Stimulated activated CD8-positive, alpha-beta memory T cell treated with anti-CD3 and anti-CD28 coated beads, Interleukin-12 subunit alpha, Interleukin-12 subunit beta, amount 100 ng/mL, for 24 hours (primary cell): Measurements from ENCODE around the gene UGT1A10.
"Not testable (repeated sequence)": the region's sequence is repeated elsewhere in the genome, so short reads cannot be mapped to it uniquely, and the experiment has no call there.

Experiments used
- DNase-seq: peaks from one replicate; pipeline ENCODE4 v3.0.0-alpha.2; 2020; ENCODE audit errors: extremely low read depth

Gene UGT1A10

GRCh38 chr2:233692648-233693047, 56.4 kb downstream of the UGT1A10 start, which contains the start of gene UGT1A6:
UGT1A6 (plus strand) TSS chr2:233692890; CDS start chr2:233693005, 115 bp downstream.
- DNase-seq, result no peak

GRCh38 chr2:233693963-233694362, 57.7 kb downstream of the UGT1A10 start:
- no peak for DNase-seq

GRCh38 chr2:233698740-233699139, 62.5 kb downstream of the UGT1A10 start:
- no peak for DNase-seq

DNA sequence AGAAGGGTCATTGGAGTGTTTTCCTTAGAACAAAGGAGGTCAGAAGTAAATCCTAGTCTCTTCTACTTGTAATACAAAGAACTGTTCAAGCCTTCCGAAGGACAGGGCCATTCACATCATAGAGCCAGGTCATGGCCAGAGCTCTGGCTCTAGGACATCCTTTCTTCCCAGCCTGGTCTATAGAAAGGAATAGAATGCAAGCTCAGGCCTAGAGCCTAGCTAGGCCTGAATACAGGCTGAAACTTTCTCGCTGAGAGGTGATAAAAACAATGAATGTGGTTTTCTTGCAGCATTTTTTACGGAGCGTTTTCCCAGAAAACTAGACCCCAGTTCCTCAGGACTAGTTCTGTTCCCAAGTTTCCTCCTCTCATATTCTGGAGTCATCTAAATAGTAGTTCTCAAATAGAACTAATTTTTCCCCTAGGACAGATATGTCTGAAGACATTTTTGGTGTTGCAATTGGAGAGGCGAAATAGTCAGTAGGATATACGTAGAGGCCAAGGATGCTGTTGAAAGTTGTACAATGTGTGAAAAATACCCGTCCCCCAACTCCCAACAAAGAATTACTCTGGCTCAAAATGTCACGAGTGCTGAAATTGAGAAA, 63.3 kb downstream of the UGT1A10 start:
- DNase-seq, result no peak

DNA sequence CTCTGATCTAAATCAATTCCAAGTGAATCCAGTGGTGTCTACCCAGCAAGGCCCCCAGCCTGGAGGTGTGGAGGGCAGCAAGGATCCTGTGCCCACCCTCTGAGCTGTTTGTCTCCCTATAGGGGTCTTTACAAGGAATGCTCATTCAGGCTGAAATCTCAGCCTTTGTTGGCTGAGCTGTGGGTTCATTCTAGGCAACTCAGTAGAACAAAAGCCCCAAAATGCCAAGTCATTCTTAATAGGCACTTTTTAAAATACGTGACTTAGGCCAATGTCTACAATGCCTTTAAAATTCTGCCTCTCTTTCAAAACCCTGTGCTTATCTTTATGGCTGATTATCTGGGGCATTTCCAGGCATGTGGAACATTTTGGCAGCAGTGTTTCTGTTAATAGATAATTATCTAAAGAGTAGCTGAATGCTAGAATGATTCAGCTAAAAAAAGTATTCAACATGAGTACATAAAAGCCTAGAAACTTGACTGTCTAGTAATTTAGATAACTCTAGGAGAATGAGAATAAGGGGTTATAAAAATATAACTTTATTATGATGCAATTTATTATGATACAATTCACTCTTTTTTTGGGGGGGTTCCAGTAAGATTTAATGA, 63.9 kb downstream of the UGT1A10 start:
- no peak for DNase-seq

DNA sequence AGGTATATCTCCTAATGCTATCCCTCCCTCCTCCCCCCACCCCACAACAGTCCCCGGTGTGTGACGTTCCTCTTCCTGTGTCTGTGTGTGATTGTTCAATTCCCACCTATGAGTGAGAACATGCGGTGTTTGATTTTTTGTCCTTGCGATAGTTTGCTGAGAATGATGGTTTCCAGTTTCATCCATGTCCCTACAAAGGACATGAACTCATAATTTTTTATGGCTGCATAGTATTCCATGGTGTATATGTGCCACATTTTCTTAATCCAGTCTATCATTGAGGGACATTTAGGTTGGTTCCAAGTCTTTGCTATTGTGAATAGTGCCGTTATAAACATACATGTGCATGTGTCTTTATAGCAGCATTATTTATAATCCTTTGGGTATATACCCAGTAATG, 64.6 kb downstream of the UGT1A10 start:
- not testable (repeated sequence) for DNase-seq

GRCh38 chr2:233702238-233702637, 66.0 kb downstream of the UGT1A10 start:
- no peak for DNase-seq

DNA sequence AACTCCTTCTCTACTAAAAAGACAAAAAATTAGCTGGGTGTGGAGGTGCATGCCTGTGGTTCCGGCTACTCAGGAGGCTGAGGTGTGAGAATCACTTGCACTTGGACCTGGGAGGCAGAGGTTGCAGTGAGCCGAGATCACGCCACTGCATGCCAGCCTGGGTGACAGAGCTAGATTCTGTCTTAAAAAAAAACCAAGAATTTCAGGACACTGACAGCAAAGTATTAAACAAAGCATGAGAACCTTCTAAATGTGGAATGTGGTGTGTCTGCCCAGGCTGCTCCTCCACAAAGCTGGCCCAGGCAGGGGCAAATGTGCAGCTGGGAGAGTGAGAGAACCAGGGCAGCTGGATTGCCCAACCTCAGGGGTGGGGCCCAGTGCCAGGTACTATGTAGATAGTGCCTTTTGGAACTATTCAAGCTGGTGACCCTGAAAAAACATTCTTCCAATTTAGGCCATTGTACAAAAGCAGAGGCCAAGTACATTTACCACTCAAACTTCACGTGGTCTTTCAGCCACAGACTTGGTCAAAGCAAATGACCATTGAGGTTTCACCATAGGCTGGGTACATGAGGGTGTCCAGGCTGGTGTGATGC, 69.8 kb downstream of the UGT1A10 start:
- no peak for DNase-seq

GRCh38 chr2:233706720-233707119, 70.5 kb downstream of the UGT1A10 start:
- no peak for DNase-seq

GRCh38 chr2:233707940-233708644, 71.8 kb downstream of the UGT1A10 start:
- no peak for DNase-seq

DNA sequence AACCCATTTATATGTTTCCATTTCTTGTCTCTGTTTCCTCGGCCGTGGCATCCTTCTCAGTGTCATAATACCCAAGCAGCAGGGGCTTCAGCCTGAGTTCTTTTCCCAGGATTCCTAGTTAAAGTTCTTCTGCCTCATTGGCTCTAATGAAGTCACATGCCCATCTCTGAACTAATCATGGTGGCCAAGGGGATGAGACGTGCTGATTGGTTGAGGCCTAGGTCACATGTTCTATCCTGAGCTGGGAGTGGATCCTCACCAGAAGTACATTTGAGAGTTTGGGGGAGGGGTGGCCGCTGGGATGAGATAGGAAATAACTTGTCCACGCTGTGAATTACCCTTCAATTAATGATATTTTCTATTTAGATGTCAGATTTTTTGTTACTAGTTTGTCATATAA, 72.7 kb downstream of the UGT1A10 start:
- DNase-seq, result no peak

GRCh38 chr2:233711312-233712008, 75.2 kb downstream of the UGT1A10 start:
- DNase-seq, result peak; percentile 19

GRCh38 chr2:233712611-233713261, 76.5 kb downstream of the UGT1A10 start, which contains the start of gene UGT1A5:
UGT1A5 (plus strand) TSS chr2:233712907; CDS start chr2:233712992, 85 bp downstream.
- DNase-seq, result no peak

GRCh38 chr2:233713262-233713615, 77.0 kb downstream of the UGT1A10 start:
- no peak for DNase-seq

DNA sequence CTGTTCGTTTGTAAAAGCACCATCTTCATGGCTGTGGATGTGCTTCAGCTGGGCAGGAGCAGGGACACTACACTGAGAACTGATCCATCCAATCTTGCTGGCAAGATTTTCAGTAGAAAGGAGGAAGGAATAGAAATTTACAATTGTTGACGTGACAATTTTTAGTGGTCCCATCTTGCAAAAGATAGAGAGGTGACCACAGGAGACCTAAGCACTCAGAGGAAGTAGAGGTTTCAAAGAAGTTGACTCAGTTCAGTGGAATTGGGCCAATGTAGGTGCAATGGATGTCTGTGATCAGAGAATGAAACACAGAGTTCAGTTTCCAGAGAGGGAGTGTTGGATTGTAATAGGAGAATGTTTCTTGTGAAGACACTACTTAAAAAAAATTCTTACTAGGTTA, 77.9 kb downstream of the UGT1A10 start:
- DNase-seq, result no peak

DNA sequence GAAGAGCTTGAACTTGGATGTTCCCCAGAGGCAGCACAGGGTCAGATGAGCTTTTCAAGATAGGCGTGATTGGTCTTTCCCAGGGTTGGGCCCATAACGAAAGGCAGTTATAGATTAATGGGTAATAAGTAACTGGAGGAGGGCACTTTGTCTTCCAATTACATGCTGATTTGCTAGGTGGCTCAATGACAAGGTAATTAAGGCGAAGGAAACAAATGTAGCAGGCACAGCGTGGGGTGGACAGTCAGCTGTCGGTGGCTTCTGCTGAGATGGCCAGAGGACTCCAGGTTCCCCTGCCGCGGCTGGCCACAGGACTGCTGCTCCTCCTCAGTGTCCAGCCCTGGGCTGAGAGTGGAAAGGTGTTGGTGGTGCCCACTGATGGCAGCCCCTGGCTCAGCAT, 82.3 kb downstream of the UGT1A10 start, which contains the start of gene UGT1A4:
TSS of gene UGT1A4 (plus strand) at position 185 of the 400 bp plus-strand sequence. CDS start at position 270, 85 bp downstream.
- no peak for DNase-seq

GRCh38 chr2:233728723-233729301, 92.6 kb downstream of the UGT1A10 start, which contains the start of gene UGT1A3:
UGT1A3 (plus strand) TSS chr2:233729042; CDS start chr2:233729127, 85 bp downstream.
- DNase-seq, result no peak

DNA sequence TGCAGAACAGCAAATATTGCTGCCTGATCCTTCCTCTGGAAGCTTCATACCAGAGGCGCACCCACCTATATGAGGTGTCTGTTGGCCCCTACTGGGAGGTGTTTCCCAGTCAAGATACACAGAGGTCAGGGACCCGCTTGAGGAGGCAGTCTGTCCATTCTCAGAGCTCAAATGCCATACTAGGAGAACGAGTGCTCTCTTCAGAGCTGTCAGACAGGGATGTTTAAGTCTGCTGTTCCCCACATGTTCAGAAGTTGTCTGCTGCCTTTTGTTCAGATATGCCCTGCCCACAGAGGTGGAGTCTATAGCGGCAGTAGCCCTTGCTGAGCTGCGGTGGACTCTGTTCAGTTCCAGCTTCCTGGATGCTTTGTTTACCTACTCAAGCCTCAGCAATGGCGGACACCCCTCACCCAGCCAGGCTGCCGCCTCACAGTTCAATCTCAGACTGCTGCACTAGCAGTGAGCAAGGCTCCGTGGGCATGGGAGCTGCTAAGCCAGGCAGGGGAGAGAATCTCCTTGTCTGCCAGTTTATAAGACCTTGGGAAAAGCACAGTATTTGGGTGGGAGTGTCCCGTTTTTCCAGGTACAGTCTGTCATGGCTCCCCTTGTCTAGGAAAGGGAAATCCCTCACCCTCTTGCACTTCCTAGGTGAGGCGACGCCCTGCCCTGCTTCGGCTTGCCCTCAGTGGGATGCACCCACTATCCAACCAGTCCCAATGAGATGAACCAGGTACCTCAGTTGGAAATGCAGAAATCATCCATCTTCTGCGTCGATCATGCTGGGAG, 100.8 kb downstream of the UGT1A10 start:
- DNase-seq, result not testable (repeated sequence)

GRCh38 chr2:233740870-233741269, 104.6 kb downstream of the UGT1A10 start:
- DNase-seq, result no peak
